ENCODE measurements around the gene ADCY1. TPM values are rescaled to one million over a fixed set of nuclear protein-coding genes. Genes with fewer than 3 reads are reported as not detected.

The ADCY1 gene
- total RNA-seq, 1 donor from 2014 or later: 4.7 TPM

- peaks cover 7% of the 10 kb centered on the region for H3K4me1 Mint-ChIP-seq
- DNase-seq (ENCODE audit: low spot score in 2 of 2, unreplicated experiment in 2 of 2): no peak
- H3K9me3 Mint-ChIP-seq: no peaks in the 10 kb centered on the region
- no peaks in the 10 kb centered on the region for H3K36me3 Mint-ChIP-seq
- H3K4me3 Mint-ChIP-seq: peak overlapping the region; percentile 68
- peaks cover 92% of the 10 kb centered on the region for H3K27me3 Mint-ChIP-seq (ENCODE audit: low read depth)
- TF ChIP-seq, protein P1, sequence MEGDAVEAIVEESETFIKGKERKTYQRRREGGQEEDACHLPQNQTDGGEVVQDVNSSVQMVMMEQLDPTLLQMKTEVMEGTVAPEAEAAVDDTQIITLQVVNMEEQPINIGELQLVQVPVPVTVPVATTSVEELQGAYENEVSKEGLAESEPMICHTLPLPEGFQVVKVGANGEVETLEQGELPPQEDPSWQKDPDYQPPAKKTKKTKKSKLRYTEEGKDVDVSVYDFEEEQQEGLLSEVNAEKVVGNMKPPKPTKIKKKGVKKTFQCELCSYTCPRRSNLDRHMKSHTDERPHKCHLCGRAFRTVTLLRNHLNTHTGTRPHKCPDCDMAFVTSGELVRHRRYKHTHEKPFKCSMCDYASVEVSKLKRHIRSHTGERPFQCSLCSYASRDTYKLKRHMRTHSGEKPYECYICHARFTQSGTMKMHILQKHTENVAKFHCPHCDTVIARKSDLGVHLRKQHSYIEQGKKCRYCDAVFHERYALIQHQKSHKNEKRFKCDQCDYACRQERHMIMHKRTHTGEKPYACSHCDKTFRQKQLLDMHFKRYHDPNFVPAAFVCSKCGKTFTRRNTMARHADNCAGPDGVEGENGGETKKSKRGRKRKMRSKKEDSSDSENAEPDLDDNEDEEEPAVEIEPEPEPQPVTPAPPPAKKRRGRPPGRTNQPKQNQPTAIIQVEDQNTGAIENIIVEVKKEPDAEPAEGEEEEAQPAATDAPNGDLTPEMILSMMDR (IDR thresholded peaks at IDR 0.05; ENCODE audit: unreplicated experiment): no peak
- H3K27ac Mint-ChIP-seq: no peak overlapping the region
These were observed 964 bp upstream of the ADCY1 start for GRCh38 chr7:45573204-45573603.

DNA sequence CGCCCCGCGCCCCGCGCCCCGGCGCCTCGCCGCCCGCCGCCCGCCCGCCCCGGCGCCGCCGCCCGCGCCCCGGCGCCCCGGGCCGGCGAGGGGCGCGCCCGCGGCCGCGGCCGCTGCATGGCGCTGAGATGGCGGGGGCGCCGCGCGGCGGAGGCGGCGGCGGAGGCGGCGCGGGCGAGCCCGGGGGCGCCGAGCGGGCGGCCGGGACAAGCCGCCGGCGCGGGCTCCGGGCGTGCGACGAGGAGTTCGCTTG, 174 bp downstream of the ADCY1 start:
- Mint-ChIP-seq H3K9me3 (no peaks in the 10 kb centered on the region), H3K27me3 (ENCODE audit: low read depth) (peaks cover 85% of the 10 kb centered on the region), H3K4me1 (peaks cover 8% of the 10 kb centered on the region), H3K27ac (no peak overlapping the region), H3K4me3 (no peak overlapping the region), H3K36me3 (no peaks in the 10 kb centered on the region)
- peak in 1 of 2 experiments; percentile 51 for DNase-seq (ENCODE audit: low spot score in 2 of 2, unreplicated experiment in 2 of 2)
- TF ChIP-seq, protein P1 (IDR thresholded peaks at IDR 0.05; ENCODE audit: unreplicated experiment): no peak

GRCh38 chr7:45574669-45575500, 717 bp downstream of the ADCY1 start:
- H3K4me3 Mint-ChIP-seq: peak overlapping the region; percentile 62
- TF ChIP-seq, protein P1 (IDR thresholded peaks at IDR 0.05; ENCODE audit: unreplicated experiment): no peak
- no peaks in the 10 kb centered on the region for H3K9me3 Mint-ChIP-seq
- no peak overlapping the region for H3K27ac Mint-ChIP-seq
- peak in 1 of 2 experiments; percentile 69 for DNase-seq (ENCODE audit: low spot score in 2 of 2, unreplicated experiment in 2 of 2)
- H3K36me3 Mint-ChIP-seq: no peaks in the 10 kb centered on the region
- peaks cover 11% of the 10 kb centered on the region for H3K4me1 Mint-ChIP-seq
- H3K27me3 Mint-ChIP-seq (ENCODE audit: low read depth): peaks cover 80% of the 10 kb centered on the region

DNA sequence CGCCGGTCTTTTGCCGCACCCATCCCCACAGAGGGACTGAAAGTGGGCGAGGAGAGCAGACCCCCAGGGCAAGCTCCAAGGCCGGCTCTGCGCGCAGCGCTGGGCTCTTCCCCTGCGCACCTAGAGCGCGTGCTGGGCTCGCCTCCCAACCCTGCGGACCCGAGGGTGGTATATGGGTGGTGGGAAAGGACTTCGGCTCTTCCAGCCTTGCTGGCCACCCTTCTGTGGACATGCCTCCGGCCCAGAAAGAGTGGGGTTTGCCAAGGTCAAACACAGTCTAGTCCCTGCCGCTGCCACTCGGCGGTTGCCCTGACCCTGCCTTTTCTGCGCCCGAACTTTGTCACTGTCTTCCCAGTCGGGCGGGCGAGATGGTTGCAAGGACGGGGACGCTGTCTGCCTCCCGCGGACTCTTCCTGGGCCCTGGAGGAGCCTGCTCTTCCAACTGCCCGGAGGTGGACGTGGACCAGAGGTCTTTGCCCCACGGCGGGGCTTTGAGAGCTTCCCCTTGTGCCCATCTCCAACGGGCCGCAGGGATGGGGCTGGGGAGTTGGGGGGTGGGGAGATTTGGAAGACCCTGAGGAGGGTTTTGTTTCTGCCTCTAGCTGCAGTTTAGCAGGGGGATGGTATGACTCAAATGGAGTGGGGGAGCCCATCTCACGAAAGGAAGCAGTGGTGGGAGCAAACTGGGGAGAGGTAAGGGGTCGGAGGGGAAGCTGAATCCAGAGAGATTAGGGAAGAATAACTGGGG, 1.5 kb downstream of the ADCY1 start:
- TF ChIP-seq, protein P1 (IDR thresholded peaks at IDR 0.05; ENCODE audit: unreplicated experiment): no peak
- H3K27me3 Mint-ChIP-seq (ENCODE audit: low read depth): peaks cover 72% of the 10 kb centered on the region
- H3K36me3 Mint-ChIP-seq: no peaks in the 10 kb centered on the region
- no peaks in the 10 kb centered on the region for H3K9me3 Mint-ChIP-seq
- peak overlapping the region; percentile 62 for H3K4me3 Mint-ChIP-seq
- peaks cover 11% of the 10 kb centered on the region for H3K4me1 Mint-ChIP-seq
- no peak overlapping the region for H3K27ac Mint-ChIP-seq
- no peak for DNase-seq (ENCODE audit: low spot score in 2 of 2, unreplicated experiment in 2 of 2)

DNA sequence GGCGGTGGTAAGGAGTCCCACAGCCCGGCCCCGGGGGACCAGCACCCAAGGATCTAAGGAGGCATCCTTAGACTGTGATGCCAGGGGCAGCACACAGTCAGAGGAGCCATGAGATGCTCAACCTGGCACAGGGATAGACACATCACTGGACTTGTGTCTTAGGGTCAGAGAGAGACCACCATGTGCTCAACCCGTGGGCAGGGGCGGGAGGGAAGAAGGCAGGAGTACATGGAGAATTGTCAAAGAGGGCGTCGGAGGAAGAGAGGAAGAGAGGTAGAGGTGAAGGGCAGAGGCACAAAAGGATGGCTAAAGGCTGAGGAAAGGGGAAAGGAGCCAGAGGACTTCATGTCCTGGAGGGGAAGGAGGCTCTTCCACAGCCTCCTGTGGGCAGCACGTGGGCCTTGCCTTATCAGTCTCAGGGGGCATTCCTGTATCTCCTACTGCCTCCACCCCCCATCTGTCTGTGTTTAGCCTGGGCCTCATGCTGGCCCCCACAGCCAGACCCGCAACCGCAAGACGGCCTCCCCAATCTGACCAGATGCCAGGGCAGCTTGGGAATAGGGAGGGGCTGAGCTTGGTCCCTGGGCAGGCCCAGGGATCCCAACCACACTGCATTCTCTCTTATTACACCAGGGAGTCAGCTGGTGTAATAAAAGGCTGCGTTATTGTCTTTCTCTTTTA, 2.2 kb downstream of the ADCY1 start:
- TF ChIP-seq, protein P1 (IDR thresholded peaks at IDR 0.05; ENCODE audit: unreplicated experiment): no peak
- no peak for DNase-seq (ENCODE audit: low spot score in 2 of 2, unreplicated experiment in 2 of 2)
- peaks cover 65% of the 10 kb centered on the region for H3K27me3 Mint-ChIP-seq (ENCODE audit: low read depth)
- H3K27ac Mint-ChIP-seq: no peak overlapping the region
- H3K9me3 Mint-ChIP-seq: no peaks in the 10 kb centered on the region
- no peaks in the 10 kb centered on the region for H3K36me3 Mint-ChIP-seq
- H3K4me3 Mint-ChIP-seq: peak overlapping the region; percentile 62
- peaks cover 11% of the 10 kb centered on the region for H3K4me1 Mint-ChIP-seq
